ENCODE results near the gene FANCI. TPM values are rescaled to one million over a fixed set of nuclear protein-coding genes. Genes with fewer than 3 reads are reported as not detected.

The FANCI gene
- total and polyA plus RNA-seq, 2 of the 4 experiments (the other 2 are of a cell fraction) = 13.2 to 34.2 TPM

GRCh38 chr15:89346516-89347231 is 102.9 kb downstream of the FANCI start:
- in situ Hi-C loops (cut with MboI; ENCODE audit: low sequenced_read_pairs) (no loop called here), dilution Hi-C loops (cut with HindIII; ENCODE audit: low sequenced_read_pairs, unreplicated experiment) (no loop called here), intact Hi-C loops (cut with micrococcal nuclease) (no loop called here)
- Histone ChIP-seq H3K9ac (ENCODE audit: low read depth, low read length) (no peak overlapping the region), H2BK5ac (ENCODE audit: low read depth, low read length, poor library complexity, severe bottlenecking) (no peak overlapping the region), H4K5ac (ENCODE audit: low read depth, low read length) (no peak overlapping the region), H3K79me1 (ENCODE audit: low read depth in 1 of 2, low read length in 2 of 2) (no peaks in the 10 kb centered on the region), H3K27me3 (ENCODE audit: control insufficient read depth, insufficient read depth, low read length) (peaks cover 50% of the 10 kb centered on the region), H4K91ac (ENCODE audit: insufficient read depth, low read depth, low read length) (no peak overlapping the region), H2BK15ac (ENCODE audit: low read depth, low read length) (no peak overlapping the region), H3K36me3 (ENCODE audit: control insufficient read depth, insufficient read depth, low read length) (no peaks in the 10 kb centered on the region), H2AK9ac (replicated peaks; ENCODE audit: low read depth, low read length, poor library complexity) (no peak overlapping the region), H3K4me3 (ENCODE audit: insufficient read depth, low read depth, low read length) (no peak overlapping the region), H3K23ac (ENCODE audit: low read depth, low read length) (no peak overlapping the region), H3K4ac (ENCODE audit: low read depth, low read length) (no peak overlapping the region), H2BK20ac (ENCODE audit: low read depth, low read length) (no peak overlapping the region), H3K14ac (replicated peaks; ENCODE audit: low read depth, low read length) (no peak overlapping the region), H3K18ac (ENCODE audit: low read depth, low read length) (no peak overlapping the region), H3K4me2 (ENCODE audit: low read depth, low read length) (no peak overlapping the region), H2AK5ac (ENCODE audit: low read depth, low read length) (no peak overlapping the region), H3K27ac (ENCODE audit: insufficient read depth, low read length) (no peak overlapping the region), H4K8ac (ENCODE audit: low read depth in 2 of 2, low read length in 2 of 2) (no peak overlapping the region), H2BK120ac (ENCODE audit: low read depth, low read length) (no peak overlapping the region), H3K9me1 (ENCODE audit: insufficient read depth, low read length) (no peaks in the 10 kb centered on the region), H3K9me3 (ENCODE audit: control insufficient read depth, insufficient read depth, low read length) (no peaks in the 10 kb centered on the region), H3K56ac (ENCODE audit: extremely low read depth, insufficient read depth, low read length) (no peak overlapping the region), H2AFZ (replicated peaks; ENCODE audit: low read length, poor library complexity) (no peak overlapping the region), H3K4me1 (ENCODE audit: control insufficient read depth, insufficient read depth, low read length) (no peaks in the 10 kb centered on the region), H4K20me1 (ENCODE audit: insufficient read depth, low read length) (no peaks in the 10 kb centered on the region)
- POLR2A ChIA-PET (ENCODE audit: unreplicated experiment) = no interaction called here
- CTCF ChIA-PET = interaction anchor here (0.9 kb wide), 1 partner anchor 10 kb away, joined by 4 read pairs; no protein-coding TSS in a partner anchor
- TF ChIP-seq MXI1 (IDR thresholded peaks at IDR 0.05; ENCODE audit: borderline replicate concordance, low read depth, low read length) = no peak
- no peak for TF ChIP-seq RAD21 (IDR thresholded peaks at IDR 0.05; ENCODE audit: low read length)
- TF ChIP-seq MAZ (IDR thresholded peaks at IDR 0.05; ENCODE audit: borderline replicate concordance, low read depth, low read length) = no peak
- no peak for TF ChIP-seq NFE2L2 (IDR thresholded peaks at IDR 0.05; ENCODE audit: low read depth, low read length)
- TF ChIP-seq ELK1 (IDR thresholded peaks at IDR 0.05; ENCODE audit: borderline replicate concordance, low read depth, low read length) = no peak
- no peak for TF ChIP-seq RFX5 (IDR thresholded peaks at IDR 0.05; ENCODE audit: low read depth, low read length)
- TF ChIP-seq SMC3 (IDR thresholded peaks at IDR 0.05; ENCODE audit: low read depth, low read length) = no peak
- TF ChIP-seq BHLHE40 (IDR thresholded peaks at IDR 0.05; ENCODE audit: low read depth, low read length) = no peak
- no peak for TF ChIP-seq USF2 (IDR thresholded peaks at IDR 0.05; ENCODE audit: low read depth, low read length)
- TF ChIP-seq POLR2A (IDR thresholded peaks at IDR 0.05; ENCODE audit: low read depth, low read length) = no peak
- TF ChIP-seq CEBPB (IDR thresholded peaks at IDR 0.05; ENCODE audit: low read depth, low read length) = no peak
- no peak for TF ChIP-seq CTCF (conservative IDR thresholded peaks at IDR 0.05; ENCODE audit: low read depth, low read length)
- TF ChIP-seq FOS (IDR thresholded peaks at IDR 0.05; ENCODE audit: low read depth, low read length) = no peak
- TF ChIP-seq MAFK (IDR thresholded peaks at IDR 0.05; ENCODE audit: low read depth, low read length) = no peak
- no peak for TF ChIP-seq RCOR1 (IDR thresholded peaks at IDR 0.05; ENCODE audit: insufficient replicate concordance, low read length)
- TF ChIP-seq CHD1 (IDR thresholded peaks at IDR 0.05; ENCODE audit: low read depth, low read length) = no peak
- no TSS peak for BruUV-seq (replicated peaks)
- DNase-seq (no peak), ATAC-seq (ENCODE audit: low read depth) (peak; percentile 48)
- 44% methylated on average over 6 of the region's 10 CpGs; no CpG with 5 or more reads in 1 of the 2 experiments for WGBS, 2 experiments (ENCODE audit: extremely low coverage in 2 of 2, insufficient read length in 1 of 2)
